ENCODE data around the gene FOXK1.
A peak's percentile ranks its signal among the peaks of the same experiment; 100 is the strongest.
"Not testable (repeated sequence)": the region's sequence is repeated elsewhere in the genome, so short reads cannot be mapped to it uniquely, and the experiment has no call there.

Gene FOXK1

GRCh38 chr7:4642468-4643203 lies 39.5 kb upstream of the FOXK1 start:
- TF ChIP-seq CTCF (IDR thresholded peaks at IDR 0.05; ENCODE audit: low read depth, low read length, missing control alignments), result no peak
- peak overlapping the region; percentile 70 for H3K4me3 ChIP-seq (ENCODE audit: low read depth, low read length)
- DNase-seq (ENCODE audit: low read depth), result no peak

DNA sequence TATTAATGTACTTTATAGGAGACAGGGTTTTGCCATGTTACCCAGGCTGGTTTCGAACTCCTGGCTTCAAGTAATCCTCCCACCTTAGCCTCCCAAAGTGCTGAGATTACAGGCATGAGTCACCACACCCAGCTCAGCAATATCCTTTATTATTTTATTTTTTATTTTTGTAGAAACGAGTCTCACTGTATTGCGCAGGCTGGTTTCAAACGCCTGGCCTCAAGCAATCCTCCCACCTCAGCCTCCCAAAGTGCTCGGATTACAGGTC lies 39.0 kb upstream of the FOXK1 start:
- H3K4me3 ChIP-seq (ENCODE audit: low read depth, low read length); DNase-seq (ENCODE audit: low read depth): not testable (repeated sequence)

GRCh38 chr7:4645246-4645645 lies 36.8 kb upstream of the FOXK1 start:
- DNase-seq (ENCODE audit: low read depth), result no peak
- no peak for TF ChIP-seq CTCF (IDR thresholded peaks at IDR 0.05; ENCODE audit: low read depth, low read length, missing control alignments)
- H3K4me3 ChIP-seq (ENCODE audit: low read depth, low read length), result no peak overlapping the region

DNA sequence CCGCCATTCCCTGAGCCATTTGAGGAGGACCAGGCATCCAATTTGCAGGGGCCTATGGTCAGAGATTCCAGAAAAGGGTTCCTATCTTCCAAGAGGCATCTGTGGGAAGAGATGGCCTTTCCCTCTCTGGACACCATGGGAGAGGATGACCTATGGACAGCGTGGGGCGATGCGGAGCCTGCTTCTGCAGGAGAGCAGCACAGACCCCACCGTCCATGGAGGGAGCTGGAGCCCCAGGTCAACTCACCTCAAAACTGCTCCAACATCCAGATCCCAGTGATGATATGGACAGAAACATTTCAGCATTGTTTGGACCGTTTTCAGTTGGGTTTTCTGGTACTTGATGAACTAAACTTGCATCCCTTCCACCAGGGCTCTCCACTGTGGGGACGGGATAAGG lies 34.0 kb upstream of the FOXK1 start:
- H3K4me3 ChIP-seq (ENCODE audit: low read depth, low read length), result no peak overlapping the region
- DNase-seq (ENCODE audit: low read depth), result no peak
- no peak for TF ChIP-seq CTCF (IDR thresholded peaks at IDR 0.05; ENCODE audit: low read depth, low read length, missing control alignments)

DNA sequence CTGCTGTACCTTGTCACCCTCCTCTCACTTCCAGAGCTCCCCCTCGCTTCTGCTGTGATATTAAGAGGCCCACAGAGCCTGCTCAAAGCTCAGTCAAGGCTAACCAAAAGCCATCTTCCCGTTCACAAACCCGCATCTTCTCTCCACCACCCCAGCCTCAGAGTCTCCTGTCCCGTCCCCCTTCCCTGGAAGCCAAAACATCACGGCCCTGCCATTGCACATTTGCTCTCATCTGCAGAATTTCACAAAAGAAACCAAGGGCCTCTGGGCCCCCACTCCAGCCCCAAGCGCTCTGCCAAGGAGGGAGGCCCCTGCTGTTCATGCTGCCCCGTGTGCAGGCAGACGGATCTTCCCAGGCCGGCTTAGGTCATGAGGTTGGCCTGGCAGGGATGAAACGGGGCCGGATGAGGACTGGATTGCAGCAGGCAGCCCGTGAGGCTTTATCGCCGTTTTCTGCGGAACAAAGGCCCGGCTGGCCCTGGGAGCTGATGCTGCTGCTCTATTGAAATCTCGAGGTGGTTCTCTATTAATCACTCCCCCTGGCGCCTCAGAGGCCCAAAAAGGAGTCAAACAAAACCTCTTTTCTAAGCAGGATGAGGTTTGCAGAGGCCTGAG lies 31.6 kb upstream of the FOXK1 start:
- no peak for DNase-seq (ENCODE audit: low read depth)
- H3K4me3 ChIP-seq (ENCODE audit: low read depth, low read length), result no peak overlapping the region
- TF ChIP-seq CTCF (IDR thresholded peaks at IDR 0.05; ENCODE audit: low read depth, low read length, missing control alignments), result no peak

DNA sequence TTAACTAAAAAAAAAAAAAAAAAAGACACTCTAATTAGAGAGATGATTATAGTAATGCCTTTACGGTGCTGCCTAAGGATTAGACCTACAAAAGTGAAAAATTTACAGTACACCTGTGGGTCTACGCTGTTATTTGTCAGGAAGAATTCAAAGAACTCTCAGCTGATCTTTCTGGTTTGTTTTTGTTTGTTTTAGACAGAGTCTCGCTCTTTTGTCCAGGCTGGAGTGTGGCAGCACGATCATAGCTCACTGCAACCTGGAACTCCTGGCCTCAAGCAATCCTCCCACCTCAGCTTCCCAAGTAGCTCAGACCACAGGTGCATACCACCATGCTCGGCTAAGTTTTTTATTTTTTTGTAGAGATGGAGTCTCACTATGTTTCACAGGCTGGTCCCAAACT lies 28.3 kb upstream of the FOXK1 start:
- DNase-seq (ENCODE audit: low read depth), result no peak
- no peak for TF ChIP-seq CTCF (IDR thresholded peaks at IDR 0.05; ENCODE audit: low read depth, low read length, missing control alignments)
- no peak overlapping the region for H3K4me3 ChIP-seq (ENCODE audit: low read depth, low read length)

DNA sequence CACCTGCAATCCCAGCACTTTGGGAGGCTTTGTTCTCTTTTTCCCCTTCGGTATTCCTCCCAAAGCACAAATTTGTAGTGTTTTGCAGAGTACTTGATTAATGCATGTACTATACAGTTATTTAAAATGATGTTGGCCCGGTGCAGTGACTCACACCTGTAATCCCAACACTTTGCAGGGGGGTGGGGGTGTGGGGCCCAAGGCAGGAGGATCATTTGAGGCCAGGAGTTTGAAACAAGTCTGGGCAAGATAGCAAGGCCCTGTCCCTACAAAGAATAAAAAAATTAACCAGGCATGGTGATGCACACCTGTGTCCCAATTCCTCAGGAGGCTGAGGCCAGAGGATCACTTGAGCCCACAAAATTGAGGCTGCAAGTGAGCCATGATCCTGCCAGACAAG lies 26.8 kb upstream of the FOXK1 start:
- TF ChIP-seq CTCF (IDR thresholded peaks at IDR 0.05; ENCODE audit: low read depth, low read length, missing control alignments), result no peak
- no peak for DNase-seq (ENCODE audit: low read depth)
- H3K4me3 ChIP-seq (ENCODE audit: low read depth, low read length), result no peak overlapping the region
